SK-N-SH (cell line): Measurements from ENCODE around the gene SETBP1.

Source experiments
- EP300 ChIP-seq, 2 experiments: IDR thresholded peaks; 2 replicates each; pipeline versions ENCODE4 v1.4.0 to v1.6.1; 2012; ENCODE audit warnings: borderline replicate concordance in 1 of 2, low read depth in 1 of 2, low read length in 1 of 2
- GATA2 ChIP-seq: sonication (generic); formaldehyde crosslinking; IDR thresholded peaks from 2 replicates; pipeline ENCODE4 v1.5.0; 2020; ENCODE audit warnings: mild to moderate bottlenecking, missing genetic modification reagents
- POLR2AphosphoS5 ChIP-seq: IDR thresholded peaks from 2 replicates; pipeline ENCODE4 v1.6.1; 2012; ENCODE audit warnings: low read depth, low read length
- TF ChIP-seq, protein P1 (sequence below): fragments of 200-600 bp; sonication (generic); IDR thresholded peaks from 2 replicates; pipeline ENCODE4 v1.6.1; 2017; ENCODE audit warnings: antibody characterized with exemption, mild to moderate bottlenecking, moderate library complexity

GRCh38 chr18:44793685-44794084 lies 113.0 kb downstream of the SETBP1 start:
- no peak for TF ChIP-seq EP300 (IDR thresholded peaks at IDR 0.05; ENCODE audit: borderline replicate concordance in 1 of 2, low read depth in 1 of 2, low read length in 1 of 2)
- no peak for TF ChIP-seq GATA2
- TF ChIP-seq, protein P1, sequence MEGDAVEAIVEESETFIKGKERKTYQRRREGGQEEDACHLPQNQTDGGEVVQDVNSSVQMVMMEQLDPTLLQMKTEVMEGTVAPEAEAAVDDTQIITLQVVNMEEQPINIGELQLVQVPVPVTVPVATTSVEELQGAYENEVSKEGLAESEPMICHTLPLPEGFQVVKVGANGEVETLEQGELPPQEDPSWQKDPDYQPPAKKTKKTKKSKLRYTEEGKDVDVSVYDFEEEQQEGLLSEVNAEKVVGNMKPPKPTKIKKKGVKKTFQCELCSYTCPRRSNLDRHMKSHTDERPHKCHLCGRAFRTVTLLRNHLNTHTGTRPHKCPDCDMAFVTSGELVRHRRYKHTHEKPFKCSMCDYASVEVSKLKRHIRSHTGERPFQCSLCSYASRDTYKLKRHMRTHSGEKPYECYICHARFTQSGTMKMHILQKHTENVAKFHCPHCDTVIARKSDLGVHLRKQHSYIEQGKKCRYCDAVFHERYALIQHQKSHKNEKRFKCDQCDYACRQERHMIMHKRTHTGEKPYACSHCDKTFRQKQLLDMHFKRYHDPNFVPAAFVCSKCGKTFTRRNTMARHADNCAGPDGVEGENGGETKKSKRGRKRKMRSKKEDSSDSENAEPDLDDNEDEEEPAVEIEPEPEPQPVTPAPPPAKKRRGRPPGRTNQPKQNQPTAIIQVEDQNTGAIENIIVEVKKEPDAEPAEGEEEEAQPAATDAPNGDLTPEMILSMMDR = no peak
- TF ChIP-seq POLR2AphosphoS5 = no peak
